ENCODE measurements around the gene DOCK9. TPM values are rescaled to one million over a fixed set of nuclear protein-coding genes. Genes with fewer than 3 reads are reported as not detected.

Gene DOCK9
- total RNA-seq, 4 donors from 2014 or later: 121 to 240 (median 200) TPM

GRCh38 chr13:99015606-99016490 lies 38.0 kb upstream of the DOCK9 start:
- Histone ChIP-seq H3K27ac (no peak overlapping the region), H3K9me3 (no peaks in the 10 kb centered on the region), H3K36me3 (no peaks in the 10 kb centered on the region), H3K27me3 (no peaks in the 10 kb centered on the region), H3K4me3 (no peak overlapping the region), H3K4me1 (peaks cover 21% of the 10 kb centered on the region)
- WGBS: 66% methylated on average over 15 of the region's 15 CpGs
- no peak for TF ChIP-seq CTCF (IDR thresholded peaks at IDR 0.05)
- TF ChIP-seq EP300 (IDR thresholded peaks at IDR 0.05): no peak
- no peak for TF ChIP-seq POLR2AphosphoS5 (IDR thresholded peaks at IDR 0.05)
- TF ChIP-seq POLR2A (IDR thresholded peaks at IDR 0.05): no peak
- DNase-seq (ENCODE audit: low spot score in 2 of 2): no peak

GRCh38 chr13:99014522-99014921 lies 36.7 kb upstream of the DOCK9 start:
- H3K4me3 ChIP-seq: no peak overlapping the region
- no peak for DNase-seq (ENCODE audit: low spot score in 2 of 2)
- no peak overlapping the region for H3K27ac ChIP-seq
- H3K27me3 ChIP-seq: no peaks in the 10 kb centered on the region
- H3K9me3 ChIP-seq: no peaks in the 10 kb centered on the region
- H3K4me1 ChIP-seq: peaks cover 32% of the 10 kb centered on the region
- WGBS: 83% methylated on average over 4 of the region's 4 CpGs
- no peaks in the 10 kb centered on the region for H3K36me3 ChIP-seq
- no peak for TF ChIP-seq POLR2A (IDR thresholded peaks at IDR 0.05)
- no peak for TF ChIP-seq POLR2AphosphoS5 (IDR thresholded peaks at IDR 0.05)

- H3K4me3 ChIP-seq: no peak overlapping the region
- TF ChIP-seq CTCF (IDR thresholded peaks at IDR 0.05) (no peak), EP300 (IDR thresholded peaks at IDR 0.05) (no peak), POLR2AphosphoS5 (IDR thresholded peaks at IDR 0.05) (no peak), POLR2A (IDR thresholded peaks at IDR 0.05) (no peak)
- peaks cover 35% of the 10 kb centered on the region for H3K4me1 ChIP-seq
- no peak for DNase-seq (ENCODE audit: low spot score in 2 of 2)
- 71% methylated on average over 6 of the region's 6 CpGs for WGBS
- no peaks in the 10 kb centered on the region for H3K36me3 ChIP-seq
- no peaks in the 10 kb centered on the region for H3K9me3 ChIP-seq
- H3K27ac ChIP-seq: no peak overlapping the region
- no peaks in the 10 kb centered on the region for H3K27me3 ChIP-seq
Observed at GRCh38 chr13:99013951-99014350, 36.1 kb upstream of the DOCK9 start.

- no peak for TF ChIP-seq POLR2A (IDR thresholded peaks at IDR 0.05)
- TF ChIP-seq POLR2AphosphoS5 (IDR thresholded peaks at IDR 0.05): no peak
- no peak for TF ChIP-seq CTCF (IDR thresholded peaks at IDR 0.05)
- no peak for TF ChIP-seq EP300 (IDR thresholded peaks at IDR 0.05)
- Histone ChIP-seq H3K4me1 (peaks cover 46% of the 10 kb centered on the region), H3K9me3 (no peaks in the 10 kb centered on the region), H3K36me3 (no peaks in the 10 kb centered on the region), H3K27me3 (no peaks in the 10 kb centered on the region), H3K27ac (no peak overlapping the region), H3K4me3 (no peak overlapping the region)
- WGBS: 69% methylated on average over 1 of the region's 1 CpG
- no peak for DNase-seq (ENCODE audit: low spot score in 2 of 2)
Observed at GRCh38 chr13:99012539-99012938, 34.7 kb upstream of the DOCK9 start.

- Histone ChIP-seq H3K27ac (peak overlapping the region; percentile 30), H3K4me3 (no peak overlapping the region), H3K36me3 (no peaks in the 10 kb centered on the region), H3K9me3 (no peaks in the 10 kb centered on the region), H3K27me3 (no peaks in the 10 kb centered on the region), H3K4me1 (peaks cover 42% of the 10 kb centered on the region)
- no peak for DNase-seq (ENCODE audit: low spot score in 2 of 2)
- WGBS: 42% methylated on average over 4 of the region's 4 CpGs
- TF ChIP-seq POLR2AphosphoS5 (IDR thresholded peaks at IDR 0.05): no peak
- TF ChIP-seq EP300 (IDR thresholded peaks at IDR 0.05): no peak
- TF ChIP-seq POLR2A (IDR thresholded peaks at IDR 0.05): no peak
- TF ChIP-seq CTCF (IDR thresholded peaks at IDR 0.05): no peak
Observed at GRCh38 chr13:99009987-99010551, 32.2 kb upstream of the DOCK9 start.

All from suprapubic skin (tissue), 4 donors.